Measurements from ENCODE around the gene TLE5.

GRCh38 chr19:3039641-3040077 is 22.6 kb downstream of the TLE5 start:
- TF ChIP-seq POLR2AphosphoS5 (IDR thresholded peaks at IDR 0.05) (no peak), CTCF (IDR thresholded peaks at IDR 0.05) (no peak), POLR2A (IDR thresholded peaks at IDR 0.05) (no peak), EP300 (IDR thresholded peaks at IDR 0.05) (no peak)

All from gastroesophageal sphincter (tissue), 3 donors.